HepG2 (cell line): ENCODE measurements around the gene LMAN1L. TPM values are rescaled to one million over a fixed set of nuclear protein-coding genes. Genes with fewer than 3 reads are reported as not detected.

Experiments
- CBFB ChIP-seq: sonication (generic); formaldehyde crosslinking; IDR thresholded peaks from 2 replicates; pipeline ENCODE4 v1.4.0; 2020; ENCODE audit warnings: missing genetic modification reagents
- HMGXB3 ChIP-seq: sonication (generic); formaldehyde crosslinking; IDR thresholded peaks from 2 replicates; pipeline ENCODE4 v1.4.0; 2020; ENCODE audit warnings: missing genetic modification reagents, borderline replicate concordance
- NRL ChIP-seq: sonication (generic); formaldehyde crosslinking; IDR thresholded peaks from 2 replicates; pipeline ENCODE4 v1.5.0; 2020; ENCODE audit warnings: missing genetic modification reagents, mild to moderate bottlenecking, moderate library complexity, borderline replicate concordance
- polyA plus RNA-seq, 8 experiments: library from polyadenylated mRNA; depleted of rRNA in 3 of 8; stranded (reverse) in 7 of 8; unstranded in 1 of 8; fragments of >200 nt; fragmentation: Illumina TruSeq in 4 of 8; extraction: Trizol in 4 of 8; gene quantifications; 2 replicates each; pipeline versions ENCODE4 v1.2.1 to v1.2.3, GENCODE V29; 2011 to 2016; ENCODE audit warnings: low read depth in 4 of 8, missing spikeins in 1 of 8, mixed read lengths in 1 of 8; ENCODE audit not compliant: insufficient read depth in 1 of 8
- total RNA-seq, 5 experiments: library from RNA; depleted of rRNA; stranded (reverse); fragments of >200 nt; fragmentation: Illumina TruSeq; extraction: Trizol; gene quantifications; 2 replicates each; pipeline ENCODE4 v1.2.3, GENCODE V29; 2016; ENCODE audit warnings: low read depth in 1 of 5
- TF ChIP-seq, protein P1 (sequence below): sonication (generic); formaldehyde crosslinking; IDR thresholded peaks from 2 replicates; pipeline ENCODE4 v1.5.1; 2020; ENCODE audit warnings: mild to moderate bottlenecking, missing genetic modification reagents

Gene LMAN1L
- total and polyA plus RNA-seq, 2 of the 13 experiments (the other 11 are each of a cell fraction or from before 2014, with no cell fraction given), result not detected

DNA sequence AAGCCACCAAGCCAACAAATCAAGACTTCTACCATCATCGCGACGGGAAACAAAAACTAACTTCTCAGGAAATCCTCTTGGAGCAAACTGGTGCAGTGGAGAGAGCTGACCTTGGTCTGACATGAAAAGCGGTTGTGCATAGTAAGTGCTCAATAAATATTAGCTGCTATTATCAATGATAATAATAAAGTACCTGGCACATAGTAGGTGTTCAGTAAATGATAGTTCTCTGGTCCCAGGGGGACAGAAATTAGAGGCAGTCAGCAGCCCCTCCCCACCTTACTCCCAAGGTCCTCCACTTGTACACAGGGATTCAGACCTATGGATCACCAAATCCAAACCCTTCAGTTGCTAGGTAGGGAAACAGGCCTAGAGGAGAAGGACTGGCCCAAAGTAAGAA is 36.7 kb upstream of the LMAN1L start (continued):
- TF ChIP-seq, protein P1, sequence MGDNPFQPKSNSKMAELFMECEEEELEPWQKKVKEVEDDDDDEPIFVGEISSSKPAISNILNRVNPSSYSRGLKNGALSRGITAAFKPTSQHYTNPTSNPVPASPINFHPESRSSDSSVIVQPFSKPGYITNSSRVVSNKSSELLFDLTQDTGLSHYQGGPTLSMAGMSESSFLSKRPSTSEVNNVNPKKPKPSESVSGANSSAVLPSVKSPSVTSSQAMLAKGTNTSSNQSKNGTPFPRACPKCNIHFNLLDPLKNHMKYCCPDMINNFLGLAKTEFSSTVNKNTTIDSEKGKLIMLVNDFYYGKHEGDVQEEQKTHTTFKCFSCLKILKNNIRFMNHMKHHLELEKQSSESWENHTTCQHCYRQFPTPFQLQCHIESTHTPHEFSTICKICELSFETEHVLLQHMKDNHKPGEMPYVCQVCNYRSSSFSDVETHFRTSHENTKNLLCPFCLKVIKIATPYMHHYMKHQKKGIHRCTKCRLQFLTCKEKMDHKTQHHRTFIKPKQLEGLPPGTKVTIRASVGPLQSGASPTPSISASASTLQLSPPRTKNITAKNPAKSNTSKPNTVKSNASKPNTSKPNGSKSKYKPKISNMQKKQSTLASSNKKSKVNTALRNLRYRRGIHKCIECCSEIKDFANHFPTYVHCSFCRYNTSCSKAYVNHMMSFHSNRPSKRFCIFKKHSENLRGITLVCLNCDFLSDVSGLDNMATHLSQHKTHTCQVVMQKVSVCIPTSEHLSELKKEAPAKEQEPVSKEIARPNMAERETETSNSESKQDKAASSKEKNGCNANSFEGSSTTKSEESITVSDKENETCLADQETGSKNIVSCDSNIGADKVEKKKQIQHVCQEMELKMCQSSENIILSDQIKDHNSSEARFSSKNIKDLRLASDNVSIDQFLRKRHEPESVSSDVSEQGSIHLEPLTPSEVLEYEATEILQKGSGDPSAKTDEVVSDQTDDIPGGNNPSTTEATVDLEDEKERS, result no peak
- TF ChIP-seq NRL (CRISPR knock-in tag) (no peak), HMGXB3 (CRISPR knock-in tag) (no peak), CBFB (no peak)
